GM10248 (cell line): ENCODE measurements around the gene TNFAIP3.

Source experiments
- CTCF ChIA-PET: fragments of 300-600 bp; sonication (Branson Sonifier 250); formaldehyde crosslinking; extraction: SDS; loops from one replicate; lab custom pipeline; 2021; ENCODE audit warnings: antibody characterized with exemption; lab: Yijun Ruan, JAX
- POLR2A ChIA-PET: fragments of 350-650 bp; sonication (Branson Sonifier 250); formaldehyde crosslinking; extraction: SDS; loops from one replicate; lab custom pipeline; 2020; ENCODE audit warnings: antibody characterized with exemption; lab: Yijun Ruan, JAX
- DNase-seq: peaks from one replicate; pipeline ENCODE4 v3.0.0; 2012; ENCODE audit errors: extremely low spot score
- CTCF ChIP-seq: IDR thresholded peaks from 2 replicates; pipeline ENCODE4 v1.5.1; 2012; ENCODE audit warnings: mild to moderate bottlenecking, low read depth; ENCODE audit errors: extremely low read depth, missing control alignments, control extremely low read depth

The TNFAIP3 gene

GRCh38 chr6:137904822-137905617, 38.0 kb downstream of the TNFAIP3 start:
- no peak for TF ChIP-seq CTCF
- POLR2A ChIA-PET: no interaction called here
- no peak for DNase-seq
- CTCF ChIA-PET: interaction anchor here (1.4 kb wide), 1 partner anchor 9 kb away, joined by 3 read pairs; no protein-coding TSS in a partner anchor

DNA sequence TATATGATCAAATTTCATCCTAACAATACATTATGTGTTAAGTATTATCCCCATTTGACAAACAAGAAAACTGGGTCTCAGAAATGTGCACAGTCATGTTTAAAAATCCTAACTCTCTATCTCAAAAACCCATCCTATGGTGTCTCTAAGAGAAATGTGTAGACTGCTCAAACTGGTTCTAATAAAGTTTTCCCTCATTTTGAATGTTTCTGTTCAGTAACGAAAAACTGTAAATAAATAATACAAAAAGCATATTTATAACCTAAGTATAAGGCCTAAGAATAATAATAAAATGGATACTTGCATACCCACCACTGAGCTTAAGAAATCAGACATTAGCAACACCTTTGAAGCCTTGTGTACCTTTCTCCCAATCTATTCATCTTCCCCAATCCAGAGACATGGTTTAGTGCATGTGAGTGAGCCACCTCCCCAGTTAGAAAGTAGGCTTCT, 39.0 kb downstream of the TNFAIP3 start:
- no peak for DNase-seq
- ChIA-PET CTCF (interaction anchor here (0.9 to 1.4 kb wide), 2 partner anchors 10 to 39 kb away, joined by 3 to 4 read pairs; no protein-coding TSS in a partner anchor), POLR2A (no interaction called here)
- no peak for TF ChIP-seq CTCF

DNA sequence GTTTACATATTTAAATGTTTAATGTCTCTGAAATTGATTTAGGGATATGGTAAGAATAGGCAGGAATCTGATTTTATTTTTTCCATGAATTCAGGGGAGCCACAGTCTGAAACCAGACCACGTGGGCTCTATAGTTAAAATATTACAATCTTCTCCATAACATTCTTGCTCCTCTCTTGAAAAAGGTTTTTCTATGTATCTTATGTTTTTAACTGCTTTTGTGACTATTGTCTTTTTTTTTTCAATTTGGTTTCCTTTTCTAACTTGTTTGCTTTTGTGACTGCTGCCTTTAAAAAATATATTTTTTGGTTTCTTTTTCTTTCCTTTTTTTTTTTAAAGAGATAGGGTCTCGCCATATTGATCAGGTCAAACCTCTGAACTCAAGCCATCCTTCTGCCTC, 40.1 kb downstream of the TNFAIP3 start:
- ChIA-PET CTCF (interaction anchor here (1.0 to 1.5 kb wide), 2 partner anchors 13 to 33 kb away, joined by 3 to 4 read pairs; no protein-coding TSS in a partner anchor), POLR2A (no interaction called here)
- TF ChIP-seq CTCF: no peak
- no peak for DNase-seq

- CTCF ChIA-PET: interaction anchor here (1.0 to 1.6 kb wide), 5 partner anchors 10 to 205 kb away, joined by 3 to 6 read pairs (median 5); no protein-coding TSS in a partner anchor
Measured at GRCh38 chr6:137909533-137909932, 42.5 kb downstream of the TNFAIP3 start.

GRCh38 chr6:137910424-137910834, 43.4 kb downstream of the TNFAIP3 start:
- TF ChIP-seq CTCF: no peak
- POLR2A ChIA-PET: no interaction called here
- CTCF ChIA-PET: interaction anchor here (0.8 to 4.5 kb wide), 16 partner anchors 10 to 206 kb away, joined by 3 to 26 read pairs (median 6); no protein-coding TSS in a partner anchor
- DNase-seq: no peak

More at GRCh38 chr6:137909533-137909932, 42.5 kb downstream of the TNFAIP3 start:
- no peak for DNase-seq
- no peak for TF ChIP-seq CTCF
- POLR2A ChIA-PET: interaction anchor here (1.1 kb wide), 1 partner anchor 42 kb away, joined by 3 read pairs; the partner anchor contains the start of gene TNFAIP3

DNA sequence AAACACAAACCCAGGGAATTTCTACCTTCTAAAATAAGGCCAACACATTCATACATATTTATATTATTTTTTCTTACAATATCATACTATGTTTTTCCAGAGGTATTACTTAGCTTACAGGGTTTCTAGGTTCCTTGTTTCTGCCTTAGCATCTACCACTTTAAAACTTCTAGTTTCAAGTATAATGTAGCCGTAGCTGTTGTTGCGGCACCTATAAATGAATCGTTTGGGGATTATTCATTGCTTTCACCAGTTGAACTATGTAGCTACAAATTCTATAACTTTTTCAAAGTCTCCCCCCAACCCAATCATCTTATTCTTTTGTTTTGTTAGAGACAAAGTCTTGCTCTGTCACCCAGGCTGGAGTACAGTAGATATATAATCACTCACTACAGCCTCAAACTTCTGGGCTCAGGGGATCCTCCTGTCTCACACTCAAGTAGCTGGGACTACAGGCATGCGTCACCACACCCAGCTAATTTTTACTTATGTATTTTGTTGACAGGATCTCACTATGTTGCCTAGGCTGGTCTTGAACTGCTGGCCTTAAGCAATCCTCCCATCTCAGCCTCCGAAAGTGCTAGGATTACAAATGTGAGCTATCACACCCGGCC, 43.9 kb downstream of the TNFAIP3 start:
- ChIA-PET POLR2A (no interaction called here), CTCF (interaction anchor here (0.8 to 4.5 kb wide), 20 partner anchors 9 to 203 kb away, joined by 3 to 26 read pairs (median 4); no protein-coding TSS in a partner anchor)
- no peak for DNase-seq
- TF ChIP-seq CTCF: no peak
